HEK293T (cell line): ENCODE measurements around the gene SMIM12.

Source experiments
- CTCF ChIA-PET: fragments of 350-600 bp; formaldehyde crosslinking; extraction: SDS; loops from one replicate; lab custom pipeline; 2021; ENCODE audit warnings: antibody characterized with exemption, inconsistent platforms; lab: Yijun Ruan, JAX
- POLR2A ChIA-PET: fragments of 350-600 bp; formaldehyde crosslinking; extraction: SDS; loops from one replicate; lab custom pipeline; 2020; ENCODE audit warnings: antibody characterized with exemption, inconsistent platforms; lab: Yijun Ruan, JAX
- DNase-seq: peaks from one replicate; pipeline ENCODE4 v3.0.0; 2012; ENCODE audit warnings: mixed read lengths; ENCODE audit errors: extremely low spot score
- ARNT ChIP-seq: fragments of 450-650 bp; IDR thresholded peaks from 2 replicates; pipeline ENCODE4 v1.6.1; 2017; ENCODE audit warnings: mild to moderate bottlenecking
- BHLHE40 ChIP-seq: fragments of 450-650 bp; IDR thresholded peaks from 2 replicates; pipeline ENCODE4 v1.6.1; 2016; ENCODE audit warnings: mild to moderate bottlenecking, moderate library complexity, borderline replicate concordance
- CTBP1 ChIP-seq: fragments of 450-650 bp; IDR thresholded peaks from 2 replicates; pipeline ENCODE4 v1.6.1; 2016; ENCODE audit warnings: borderline replicate concordance
- ELF4 ChIP-seq: fragments of 450-650 bp; IDR thresholded peaks from 2 replicates; pipeline ENCODE4 v1.6.1; 2017; ENCODE audit warnings: antibody characterized with exemption
- FOXA1 ChIP-seq: fragments of 450-650 bp; IDR thresholded peaks from 2 replicates; pipeline ENCODE4 v1.6.1; 2016; ENCODE audit warnings: mild to moderate bottlenecking
- FOXK2 ChIP-seq: fragments of 450-650 bp; IDR thresholded peaks from 2 replicates; pipeline ENCODE4 v1.6.1; 2016; ENCODE audit warnings: mild to moderate bottlenecking
- FOXM1 ChIP-seq: fragments of 450-650 bp; IDR thresholded peaks from 2 replicates; pipeline ENCODE4 v1.6.1; 2017; ENCODE audit warnings: mild to moderate bottlenecking, borderline replicate concordance
- HDGF ChIP-seq: fragments of 450-650 bp; IDR thresholded peaks from 2 replicates; pipeline ENCODE4 v1.6.1; 2017; ENCODE audit warnings: antibody characterized with exemption, borderline replicate concordance
- L3MBTL2 ChIP-seq: fragments of 450-650 bp; conservative IDR thresholded peaks from 2 replicates; pipeline ENCODE4 v1.6.1; 2016; ENCODE audit warnings: mild to moderate bottlenecking
- LEF1 ChIP-seq: fragments of 450-650 bp; IDR thresholded peaks from 2 replicates; pipeline ENCODE4 v1.6.1; 2017; ENCODE audit warnings: mild to moderate bottlenecking, borderline replicate concordance
- NFRKB ChIP-seq: fragments of 450-650 bp; IDR thresholded peaks from 2 replicates; pipeline ENCODE4 v1.6.1; 2016; ENCODE audit warnings: mild to moderate bottlenecking, moderate library complexity
- PKNOX1 ChIP-seq: fragments of 450-650 bp; IDR thresholded peaks from 2 replicates; pipeline ENCODE4 v1.6.1; 2016
- SP1 ChIP-seq: fragments of 450-650 bp; IDR thresholded peaks from 2 replicates; pipeline ENCODE4 v1.6.1; 2017
- SUZ12 ChIP-seq: fragments of 450-650 bp; IDR thresholded peaks from 2 replicates; pipeline ENCODE4 v1.6.1; 2016; ENCODE audit warnings: mild to moderate bottlenecking
- TARDBP ChIP-seq: fragments of 450-650 bp; IDR thresholded peaks from 2 replicates; pipeline ENCODE4 v1.6.1; 2016
- ZNF384 ChIP-seq: fragments of 450-650 bp; IDR thresholded peaks from 2 replicates; pipeline ENCODE4 v1.6.1; 2016

Gene SMIM12

GRCh38 chr1:34870395-34870794 is 10.8 kb upstream of the SMIM12 start:
- no peak for DNase-seq
- POLR2A ChIA-PET = interaction anchor here (3.0 kb wide), 1 partner anchor 11 kb away, joined by 14 read pairs; the partner anchor contains the start of gene SMIM12

GRCh38 chr1:34869760-34870159 is 10.2 kb upstream of the SMIM12 start:
- POLR2A ChIA-PET = interaction anchor here (3.0 kb wide), 1 partner anchor 10 kb away, joined by 14 read pairs; the partner anchor contains the start of gene SMIM12

More at GRCh38 chr1:34870395-34870794, 10.8 kb upstream of the SMIM12 start:
- CTCF ChIA-PET = no interaction called here
- no peak for TF ChIP-seq LEF1
- no peak for TF ChIP-seq TARDBP
- TF ChIP-seq SUZ12 = no peak
- no peak for TF ChIP-seq FOXM1
- TF ChIP-seq FOXK2 = no peak
- no peak for TF ChIP-seq BHLHE40
- no peak for TF ChIP-seq L3MBTL2
- TF ChIP-seq ZNF384 = no peak
- TF ChIP-seq CTBP1 = no peak
- TF ChIP-seq SP1 = no peak
- TF ChIP-seq HDGF = no peak
- TF ChIP-seq PKNOX1 = no peak

GRCh38 chr1:34868230-34869049 is 8.9 kb upstream of the SMIM12 start:
- no peak for DNase-seq
- no peak for TF ChIP-seq ELF4
- TF ChIP-seq HDGF = no peak
- ChIA-PET CTCF (interaction anchor here (1.5 to 1.8 kb wide), 2 partner anchors 9 to 13 kb away, joined by 4 read pairs; partner anchors contain the start of gene SMIM12), POLR2A (interaction anchor here (3.0 kb wide), 1 partner anchor 9 kb away, joined by 14 read pairs; the partner anchor contains the start of gene SMIM12)

More at GRCh38 chr1:34869760-34870159, 10.2 kb upstream of the SMIM12 start:
- TF ChIP-seq ELF4 = no peak
- no peak for TF ChIP-seq L3MBTL2
- no peak for TF ChIP-seq NFRKB
- no peak for TF ChIP-seq PKNOX1
- TF ChIP-seq LEF1 = no peak
- no peak for TF ChIP-seq SUZ12
- TF ChIP-seq SP1 = no peak
- TF ChIP-seq TARDBP = no peak
- TF ChIP-seq FOXA1 = no peak
- no peak for TF ChIP-seq ARNT
- no peak for TF ChIP-seq FOXK2
- TF ChIP-seq ZNF384 = no peak
- no peak for TF ChIP-seq HDGF
- no peak for TF ChIP-seq CTBP1
- TF ChIP-seq BHLHE40 = no peak
- DNase-seq = no peak
- CTCF ChIA-PET = interaction anchor here (0.7 kb wide), 1 partner anchor 22 kb away, joined by 3 read pairs; no protein-coding TSS in a partner anchor

- ChIA-PET POLR2A (interaction anchor here (0.7 to 3.0 kb wide), 2 partner anchors 8 to 165 kb away, joined by 3 to 14 read pairs; partner anchors contain the start of genes SMIM12 and ZMYM6), CTCF (interaction anchor here (0.6 to 1.8 kb wide), 5 partner anchors 8 to 1767 kb away, joined by 3 to 5 read pairs (median 4); partner anchors contain the start of gene SMIM12)
- DNase-seq = no peak
- TF ChIP-seq FOXM1 = no peak
- no peak for TF ChIP-seq CTBP1
- TF ChIP-seq L3MBTL2 = no peak
- TF ChIP-seq TARDBP = no peak
- no peak for TF ChIP-seq HDGF
These were observed 7.9 kb upstream of the SMIM12 start for GRCh38 chr1:34867415-34867814.

- TF ChIP-seq FOXK2 (no peak), NFRKB (no peak), ELF4 (no peak), LEF1 (no peak), SUZ12 (no peak), FOXM1 (no peak), TARDBP (no peak), FOXA1 (no peak), HDGF (no peak), SP1 (no peak), PKNOX1 (no peak), ARNT (no peak), L3MBTL2 (no peak), BHLHE40 (no peak), ZNF384 (no peak), CTBP1 (no peak)
- ChIA-PET POLR2A (interaction anchor here (0.7 to 1.4 kb wide), 4 partner anchors 10 to 165 kb away, joined by 3 to 6 read pairs (median 3); partner anchors contain the start of genes TMEM35B and ZMYM6), CTCF (interaction anchor here (0.6 to 1.8 kb wide), 8 partner anchors 9 to 1768 kb away, joined by 3 to 5 read pairs (median 3); no protein-coding TSS in a partner anchor)
- DNase-seq = no peak
These were observed 7.2 kb upstream of the SMIM12 start for GRCh38 chr1:34866762-34867109.
